GM12878 (cell line): Measurements from ENCODE around the gene PCGF6. TPM values are rescaled to one million over a fixed set of nuclear protein-coding genes. Genes with fewer than 3 reads are reported as not detected.

Source experiments
- ATAC-seq: fragments of 200-7000 bp; cut with Tn5 transposase; 3 replicates; pipeline ENCODE4 v1.9.1; 2020; ENCODE audit warnings: mild to moderate bottlenecking, moderate library complexity
- BruUV-seq: library from RNA; stranded (reverse); fragments of 400-500 nt; replicated peaks from 2 replicates; lab custom pipeline; 2021; lab: Mats Ljungman, UMichigan
- CTCF ChIA-PET: fragments of 300-600 bp; sonication (Branson Sonifier 250); formaldehyde crosslinking; extraction: SDS; loops from one replicate; lab custom pipeline; 2021; ENCODE audit warnings: inconsistent platforms; lab: Yijun Ruan, JAX
- POLR2A ChIA-PET: fragments of 350-600 bp; formaldehyde crosslinking; extraction: SDS; loops from one replicate; lab custom pipeline; 2021; ENCODE audit warnings: inconsistent platforms; lab: Charles Lee
- RAD21 ChIA-PET: fragments of 300-600 bp; sonication (Branson Sonifier 250); formaldehyde crosslinking; loops from one replicate; lab custom pipeline; 2023; ENCODE audit warnings: antibody characterized with exemption; ENCODE audit not compliant: unreplicated experiment; lab: Charles Lee
- SMC1A ChIA-PET: fragments of 300-600 bp; sonication (Branson Sonifier 250); formaldehyde crosslinking; loops from one replicate; lab custom pipeline; 2023; ENCODE audit not compliant: unreplicated experiment, uncharacterized antibody; lab: Charles Lee
- DNase-seq: peaks from one replicate; pipeline ENCODE4 v3.0.0-alpha.2; 2011; ENCODE audit warnings: low read depth, low spot score
- FAIRE-seq: peaks from 3 replicates; lab custom pipeline; 2011; peaks lifted over from hg19 to GRCh38; lab: Jason Lieb, UNC
- H2AFZ ChIP-seq: 2 replicates; pipeline ENCODE4 v1.6.0; 2011; ENCODE audit warnings: low read depth, low read length, control low read depth; ENCODE audit not compliant: control insufficient read depth
- H3K27ac ChIP-seq: 2 replicates; pipeline ENCODE4 v1.5.1; 2011; ENCODE audit warnings: control low read depth; ENCODE audit not compliant: control insufficient read depth, insufficient read depth
- H3K27me3 ChIP-seq, 2 experiments: replicated peaks in 1 of 2; 2 replicates each; pipeline versions ENCODE4 v1.6.0 to v1.6.1; 2011; ENCODE audit warnings: low read length in 1 of 2; ENCODE audit not compliant: control insufficient read depth in 2 of 2, insufficient read depth in 2 of 2
- H3K36me3 ChIP-seq, 2 experiments: 2 replicates each; pipeline ENCODE4 v1.5.1; 2011; ENCODE audit warnings: low read length in 1 of 2; ENCODE audit not compliant: control insufficient read depth in 2 of 2, insufficient read depth in 2 of 2
- H3K4me1 ChIP-seq: 2 replicates; pipeline ENCODE4 v1.6.1; 2011; ENCODE audit warnings: mild to moderate bottlenecking, low read length, moderate library complexity, mixed read lengths; ENCODE audit not compliant: control insufficient read depth, insufficient read depth
- H3K4me2 ChIP-seq: 2 replicates; pipeline ENCODE4 v1.6.0; 2011; ENCODE audit warnings: control low read depth; ENCODE audit not compliant: control insufficient read depth, insufficient read depth
- H3K4me3 ChIP-seq: fragments of 200-600 bp; sonication (generic); 2 replicates; pipeline ENCODE4 v1.5.1; 2016
- H3K79me2 ChIP-seq: 2 replicates; pipeline ENCODE4 v1.6.0; 2011; ENCODE audit warnings: low read length; ENCODE audit not compliant: control insufficient read depth, insufficient read depth
- H3K9ac ChIP-seq: 2 replicates; pipeline ENCODE4 v1.8.0; 2011; ENCODE audit warnings: low read length, control low read depth, mixed read lengths; ENCODE audit not compliant: control insufficient read depth, insufficient read depth
- H3K9me3 ChIP-seq: replicated peaks from 3 replicates; pipeline ENCODE4 v1.5.1; 2011; ENCODE audit warnings: mild to moderate bottlenecking, low read length; ENCODE audit not compliant: control insufficient read depth, insufficient read depth
- H4K20me1 ChIP-seq: 2 replicates; pipeline ENCODE4 v1.6.0; 2011; ENCODE audit not compliant: control insufficient read depth, insufficient read depth
- CREM ChIP-seq: IDR thresholded peaks from 2 replicates; pipeline ENCODE4 v1.6.1; 2014; ENCODE audit warnings: antibody characterized with exemption, low read depth
- KAT2A ChIP-seq: conservative IDR thresholded peaks from 2 replicates; pipeline ENCODE4 v1.6.1; 2011; ENCODE audit warnings: low read depth, low read length; ENCODE audit not compliant: control insufficient read depth
- KLF5 ChIP-seq: fragments of 450-650 bp; IDR thresholded peaks from 2 replicates; pipeline ENCODE4 v1.6.1; 2014; ENCODE audit warnings: mild to moderate bottlenecking; ENCODE audit not compliant: partially characterized antibody
- PAX5 ChIP-seq: IDR thresholded peaks from 2 replicates; pipeline ENCODE4 v1.6.1; 2011; ENCODE audit warnings: low read depth, low read length, borderline replicate concordance
- POLR2A ChIP-seq: IDR thresholded peaks from 2 replicates; pipeline ENCODE4 v1.6.1; 2011; ENCODE audit warnings: low read depth, mild to moderate bottlenecking, low read length
- RCOR1 ChIP-seq: conservative IDR thresholded peaks from 2 replicates; pipeline ENCODE4 v1.6.1; 2012; ENCODE audit warnings: low read depth, low read length, improper control_type of control experiment
- TBL1XR1 ChIP-seq: IDR thresholded peaks from 2 replicates; pipeline ENCODE4 v1.6.1; 2012; ENCODE audit warnings: low read depth, low read length, improper control_type of control experiment
- WGBS: methylation state at CpG from one replicate; pipeline ENCODE4 v1.1.6; 2016; ENCODE audit warnings: low lambda C conversion rate; ENCODE audit not compliant: insufficient replicate concordance, insufficient coverage; ENCODE audit errors: missing lambda C conversion rate; 5-methylcytosine and 5-hydroxymethylcytosine counted together
- in situ Hi-C: fragments of 300-500 bp; cut with MboI; formaldehyde crosslinking; loops from 9 replicates; pipeline ENCODE4 v1.14.3; 2018; ENCODE audit warnings: mixed read lengths
- intact Hi-C: fragments of 100-400 bp; cut with micrococcal nuclease; formaldehyde crosslinking; loops from one replicate; pipeline ENCODE4 v1.14.2; 2022; ENCODE audit not compliant: unreplicated experiment
- polyA plus RNA-seq, 11 experiments: library from polyadenylated mRNA; depleted of rRNA in 4 of 11; unstranded in 6 of 11; stranded (reverse) in 5 of 11; fragments of >200 nt; fragmentation: Nextera tagmentation in 4 of 11; fragmentation: Illumina TruSeq in 1 of 11; extraction: Ambion mirVana in 4 of 11; extraction: Trizol in 1 of 11; gene quantifications; 1 replicate in 1 of 11; 2 replicates in 10 of 11; pipeline versions ENCODE4 v1.2.1 to v1.2.3, GENCODE V29; 2011 to 2016; ENCODE audit warnings: inconsistent platforms in 2 of 11, missing spikeins in 2 of 11, low read depth in 1 of 11
- total RNA-seq, 4 experiments: library from RNA; depleted of rRNA in 3 of 4; stranded (reverse); fragments of >200 nt in 3 of 4; fragmentation: Illumina TruSeq in 1 of 4; extraction: Trizol in 1 of 4; gene quantifications; 2 replicates each; pipeline versions ENCODE4 v1.2.1 to v1.2.3, GENCODE V29; 2013 to 2021
- TF ChIP-seq, protein P1 (sequence below): fragments of 450-650 bp; formaldehyde crosslinking; IDR thresholded peaks from 2 replicates; pipeline ENCODE4 v1.4.0; 2020; ENCODE audit warnings: mild to moderate bottlenecking, moderate library complexity

PCGF6 gene
- total and polyA plus RNA-seq, 10 of the 15 experiments (the other 5 are each of a cell fraction or from before 2014, with no cell fraction given), result 6.5 to 19.1 (median 12.7) TPM

GRCh38 chr10:103336370-103336769, 14.6 kb downstream of the PCGF6 start:
- no peak overlapping the region for H3K27ac ChIP-seq
- ChIA-PET RAD21 (interaction anchor here (0.6 kb wide), 1 partner anchor 38 kb away, joined by 3 read pairs; no protein-coding TSS in a partner anchor), POLR2A (no interaction called here), SMC1A (interaction anchor here (0.6 to 1.5 kb wide), 2 partner anchors 218 to 235 kb away, joined by 3 read pairs; no protein-coding TSS in a partner anchor), CTCF (interaction anchor here (1.5 to 1.7 kb wide), 2 partner anchors 92 to 419 kb away, joined by 5 read pairs; partner anchors contain the start of gene CNNM2)
- 87% methylated on average over 4 of the region's 4 CpGs for WGBS
- FAIRE-seq, result no peak
- no peaks in the 10 kb centered on the region for H3K4me1 ChIP-seq
- in situ Hi-C loops (no loop called here), intact Hi-C loops (no loop called here)
- no peak overlapping the region for H3K4me3 ChIP-seq
- no peak overlapping the region for H2AFZ ChIP-seq
- no peak for DNase-seq
- TF ChIP-seq POLR2A (no peak), KLF5 (no peak), KAT2A (no peak), PAX5 (no peak), CREM (no peak), TBL1XR1 (no peak), RCOR1 (no peak)
- TF ChIP-seq, protein P1, sequence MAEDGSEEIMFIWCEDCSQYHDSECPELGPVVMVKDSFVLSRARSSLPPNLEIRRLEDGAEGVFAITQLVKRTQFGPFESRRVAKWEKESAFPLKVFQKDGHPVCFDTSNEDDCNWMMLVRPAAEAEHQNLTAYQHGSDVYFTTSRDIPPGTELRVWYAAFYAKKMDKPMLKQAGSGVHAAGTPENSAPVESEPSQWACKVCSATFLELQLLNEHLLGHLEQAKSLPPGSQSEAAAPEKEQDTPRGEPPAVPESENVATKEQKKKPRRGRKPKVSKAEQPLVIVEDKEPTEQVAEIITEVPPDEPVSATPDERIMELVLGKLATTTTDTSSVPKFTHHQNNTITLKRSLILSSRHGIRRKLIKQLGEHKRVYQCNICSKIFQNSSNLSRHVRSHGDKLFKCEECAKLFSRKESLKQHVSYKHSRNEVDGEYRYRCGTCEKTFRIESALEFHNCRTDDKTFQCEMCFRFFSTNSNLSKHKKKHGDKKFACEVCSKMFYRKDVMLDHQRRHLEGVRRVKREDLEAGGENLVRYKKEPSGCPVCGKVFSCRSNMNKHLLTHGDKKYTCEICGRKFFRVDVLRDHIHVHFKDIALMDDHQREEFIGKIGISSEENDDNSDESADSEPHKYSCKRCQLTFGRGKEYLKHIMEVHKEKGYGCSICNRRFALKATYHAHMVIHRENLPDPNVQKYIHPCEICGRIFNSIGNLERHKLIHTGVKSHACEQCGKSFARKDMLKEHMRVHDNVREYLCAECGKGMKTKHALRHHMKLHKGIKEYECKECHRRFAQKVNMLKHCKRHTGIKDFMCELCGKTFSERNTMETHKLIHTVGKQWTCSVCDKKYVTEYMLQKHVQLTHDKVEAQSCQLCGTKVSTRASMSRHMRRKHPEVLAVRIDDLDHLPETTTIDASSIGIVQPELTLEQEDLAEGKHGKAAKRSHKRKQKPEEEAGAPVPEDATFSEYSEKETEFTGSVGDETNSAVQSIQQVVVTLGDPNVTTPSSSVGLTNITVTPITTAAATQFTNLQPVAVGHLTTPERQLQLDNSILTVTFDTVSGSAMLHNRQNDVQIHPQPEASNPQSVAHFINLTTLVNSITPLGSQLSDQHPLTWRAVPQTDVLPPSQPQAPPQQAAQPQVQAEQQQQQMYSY, result no peak
- H3K9me3 ChIP-seq, result no peaks in the 10 kb centered on the region
- H3K36me3 ChIP-seq, result peaks cover 4 to 6% of the 10 kb centered on the region in 2 experiments; a peak in 3 of 4 replicates
- H4K20me1 ChIP-seq, result no peaks in the 10 kb centered on the region
- H3K27me3 ChIP-seq, result no peaks in the 10 kb centered on the region
- BruUV-seq, result no TSS peak
- ATAC-seq, result no peak
- no peak overlapping the region for H3K9ac ChIP-seq
- H3K79me2 ChIP-seq, result no peaks in the 10 kb centered on the region
- H3K4me2 ChIP-seq, result no peak overlapping the region
